Urinary bladder (tissue), 4 donors: Measurements from ENCODE around the gene TMEM225. TPM values are rescaled to one million over a fixed set of nuclear protein-coding genes. Genes with fewer than 3 reads are reported as not detected.
"Not testable (repeated sequence)": the region's sequence is repeated elsewhere in the genome, so short reads cannot be mapped to it uniquely, and the experiment has no call there.

Source experiments
- DNase-seq: peaks from one replicate; pipeline ENCODE4 v3.0.0-alpha.2; 2015; ENCODE audit errors: extremely low spot score
- H3K27ac ChIP-seq: one replicate; pipeline ENCODE4 v1.5.1; 2013; ENCODE audit warnings: low read depth, mild to moderate bottlenecking, moderate library complexity
- H3K36me3 ChIP-seq: one replicate; pipeline ENCODE4 v1.6.1; 2013; ENCODE audit warnings: mild to moderate bottlenecking, moderate library complexity; ENCODE audit not compliant: insufficient read depth
- H3K4me1 ChIP-seq: one replicate; pipeline ENCODE4 v1.6.1; 2013; ENCODE audit warnings: mild to moderate bottlenecking, moderate library complexity; ENCODE audit not compliant: insufficient read depth
- H3K4me3 ChIP-seq: one replicate; pipeline ENCODE4 v1.5.1; 2013; ENCODE audit warnings: low read depth, low read length
- WGBS: extraction: QIAGEN DNeasy Blood & Tissue Kit; methylation state at CpG from one replicate; pipeline ENCODE4 v1.1.7; 2013; 5-methylcytosine and 5-hydroxymethylcytosine counted together
- polyA plus RNA-seq: library from polyadenylated mRNA; stranded (reverse); fragments of 200-250 nt; gene quantifications from one replicate; pipeline ENCODE4 v1.2.3, GENCODE V29; 2013
- total RNA-seq: library from RNA; depleted of rRNA; stranded (reverse); fragments of >200 nt; gene quantifications from one replicate; pipeline ENCODE4 v1.2.3, GENCODE V29; 2014
- donor health status: healthy with polysubstance abuse.
- donor health status: healthy.

The TMEM225 gene, protein sequence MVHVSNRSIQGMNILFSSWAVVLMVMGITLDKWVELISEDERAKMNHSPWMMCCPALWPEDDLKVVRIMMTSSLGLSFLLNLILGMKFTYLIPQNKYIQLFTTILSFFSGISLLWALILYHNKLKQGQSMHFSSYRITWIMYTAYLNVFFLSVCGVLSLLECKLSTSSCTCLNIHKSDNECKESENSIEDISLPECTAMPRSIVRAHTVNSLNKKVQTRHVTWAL
- total RNA-seq (not detected), polyA plus RNA-seq (not detected)

DNA sequence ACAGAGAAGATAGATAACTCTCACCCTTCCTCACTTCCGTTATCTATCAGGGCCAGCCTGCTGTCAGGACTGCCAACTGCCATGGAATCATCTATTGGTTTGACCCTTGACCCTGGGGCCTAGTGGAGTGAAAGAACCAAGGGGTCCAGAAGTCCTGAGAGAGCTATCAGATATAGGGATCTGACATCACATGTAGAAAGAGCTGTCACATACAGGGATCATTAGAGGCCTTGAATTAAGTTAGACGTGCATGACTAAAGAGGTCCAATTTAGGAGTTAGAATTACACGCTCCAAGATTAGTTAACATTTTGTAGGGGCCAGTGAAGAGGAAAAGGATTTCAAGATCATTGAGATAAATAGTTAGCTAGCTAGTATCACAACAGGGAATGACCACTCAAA lies at the start of gene TMEM225:
TMEM225 (minus strand) TSS at position 101 of the 400 bp plus-strand sequence. CDS start 245 bp downstream, outside the sequence.
- H3K4me1 ChIP-seq: no peaks in the 10 kb centered on the region
- DNase-seq: no peak
- H3K36me3 ChIP-seq: no peaks in the 10 kb centered on the region
- no peak within 1 kb of the TSS for H3K27ac ChIP-seq
- no peak within 1 kb of the TSS for H3K4me3 ChIP-seq
- WGBS: 73% methylated on average over 3 of the region's 3 CpGs

DNA sequence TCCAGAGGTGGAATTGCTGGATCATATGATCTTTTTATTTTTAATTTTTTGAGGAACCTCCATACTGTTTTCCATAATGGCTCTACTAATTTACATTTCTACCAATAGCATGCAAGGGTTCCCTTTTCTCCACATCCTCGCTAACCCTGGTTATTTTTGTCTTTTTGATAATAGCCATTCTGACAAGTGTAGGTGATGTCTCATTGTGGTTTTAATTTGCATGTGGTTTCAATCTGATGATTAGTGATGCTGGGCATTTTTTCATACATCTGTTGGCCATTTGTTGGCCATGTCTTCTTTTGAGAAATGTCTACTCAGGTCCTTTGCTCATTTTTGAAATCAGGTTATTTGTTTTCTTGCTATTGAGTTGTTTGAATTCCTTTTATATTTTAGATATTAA lies 38.6 kb upstream of the TMEM225 start:
- H3K4me3 ChIP-seq: no peak overlapping the region
- no peak for DNase-seq
- H3K36me3 ChIP-seq: no peaks in the 10 kb centered on the region
- H3K4me1 ChIP-seq: no peaks in the 10 kb centered on the region
- H3K27ac ChIP-seq: no peak overlapping the region
- WGBS: 76% methylated on average over 1 of the region's 1 CpG

DNA sequence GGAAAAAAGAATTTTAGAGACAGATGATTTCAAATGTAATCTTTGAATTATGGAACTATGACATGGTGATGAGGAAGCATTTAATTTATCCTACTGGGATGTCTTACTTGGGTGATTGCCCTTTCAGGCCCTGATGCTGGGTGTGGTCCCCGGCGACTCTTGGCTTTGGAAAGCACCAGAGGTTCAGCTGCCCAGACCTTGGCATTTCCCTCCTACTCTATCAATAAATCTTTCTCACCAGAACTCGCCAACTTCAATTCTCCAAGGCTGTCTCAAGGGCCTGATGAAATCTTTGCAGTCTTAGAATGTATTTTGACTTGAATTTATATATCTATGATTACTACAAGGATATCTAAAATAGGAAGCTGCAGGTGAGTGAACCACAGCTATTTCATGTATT lies 35.5 kb upstream of the TMEM225 start:
- WGBS: 68% methylated on average over 3 of the region's 3 CpGs

DNA sequence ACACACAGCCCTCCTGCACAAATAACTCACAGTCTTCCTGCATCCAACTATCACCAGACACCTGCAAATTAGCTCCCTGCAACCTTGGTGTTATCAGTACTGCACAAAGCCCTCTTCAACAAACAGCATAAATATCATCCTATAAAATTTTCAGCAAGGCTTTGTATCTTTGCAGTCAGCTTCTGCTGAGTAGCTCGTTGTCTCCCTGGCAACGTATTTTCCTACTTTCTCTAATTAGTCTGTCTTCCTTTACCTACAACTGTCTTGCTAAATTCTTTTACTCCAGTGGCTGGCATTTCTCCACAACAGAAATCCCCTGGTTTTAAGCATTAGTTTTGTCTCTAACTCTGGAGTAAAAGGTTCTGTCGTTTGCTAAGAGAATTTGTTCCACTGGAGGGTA lies 20.4 kb upstream of the TMEM225 start:
- Histone ChIP-seq H3K36me3 (no peaks in the 10 kb centered on the region), H3K4me3 (no peak overlapping the region), H3K4me1 (no peaks in the 10 kb centered on the region), H3K27ac (no peak overlapping the region)
- 17% methylated on average over 3 of the region's 3 CpGs for WGBS
- no peak for DNase-seq

More for the DNA sequence above, 35.5 kb upstream of the TMEM225 start:
- Histone ChIP-seq H3K27ac (no peak overlapping the region), H3K4me1 (no peaks in the 10 kb centered on the region), H3K4me3 (no peak overlapping the region), H3K36me3 (no peaks in the 10 kb centered on the region)
- DNase-seq: no peak

DNA sequence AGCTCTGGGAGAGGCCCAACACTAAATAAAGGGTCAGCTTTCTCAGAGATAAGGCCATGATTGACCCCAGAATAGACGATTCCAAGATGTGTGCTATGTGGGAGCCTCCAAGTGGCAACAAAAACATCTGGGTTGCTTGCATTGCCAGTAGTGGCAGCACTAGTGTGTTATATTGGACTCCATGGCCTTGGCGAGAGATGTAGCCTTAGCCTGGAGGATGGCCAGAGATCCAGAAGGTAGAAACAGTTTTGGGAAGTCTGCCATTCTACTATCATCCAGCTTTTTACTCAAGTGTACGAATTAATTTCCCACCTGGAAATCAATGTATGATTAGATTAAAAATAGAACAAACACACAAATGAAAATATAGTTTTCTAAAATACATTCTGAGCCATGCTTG lies 19.5 kb upstream of the TMEM225 start:
- no peaks in the 10 kb centered on the region for H3K4me1 ChIP-seq
- DNase-seq: no peak
- no peak overlapping the region for H3K27ac ChIP-seq
- no peak overlapping the region for H3K4me3 ChIP-seq
- WGBS: 58% methylated on average over 3 of the region's 3 CpGs
- no peaks in the 10 kb centered on the region for H3K36me3 ChIP-seq

DNA sequence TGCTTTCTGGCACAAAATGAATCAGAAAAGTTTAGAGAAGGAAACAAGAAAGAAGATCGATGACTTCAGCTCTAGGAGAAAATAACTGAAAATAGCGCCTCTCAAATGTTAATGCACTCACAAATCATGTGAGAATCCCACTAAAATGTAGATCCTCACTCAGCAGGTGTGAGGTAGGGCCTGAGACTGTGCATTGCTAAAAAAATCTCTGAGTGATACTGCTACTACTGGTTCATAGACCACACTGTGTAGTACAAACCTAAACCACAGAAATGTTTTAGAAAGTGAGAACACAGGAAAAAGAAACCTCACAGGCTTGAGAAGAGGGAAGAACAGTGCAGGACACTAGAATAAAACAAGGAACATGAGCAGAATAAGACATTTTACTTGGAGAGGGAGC lies 18.5 kb upstream of the TMEM225 start:
- H3K27ac ChIP-seq: no peak overlapping the region
- 87% methylated on average over 2 of the region's 2 CpGs for WGBS
- no peak overlapping the region for H3K4me3 ChIP-seq
- no peaks in the 10 kb centered on the region for H3K4me1 ChIP-seq
- H3K36me3 ChIP-seq: no peaks in the 10 kb centered on the region
- no peak for DNase-seq

DNA sequence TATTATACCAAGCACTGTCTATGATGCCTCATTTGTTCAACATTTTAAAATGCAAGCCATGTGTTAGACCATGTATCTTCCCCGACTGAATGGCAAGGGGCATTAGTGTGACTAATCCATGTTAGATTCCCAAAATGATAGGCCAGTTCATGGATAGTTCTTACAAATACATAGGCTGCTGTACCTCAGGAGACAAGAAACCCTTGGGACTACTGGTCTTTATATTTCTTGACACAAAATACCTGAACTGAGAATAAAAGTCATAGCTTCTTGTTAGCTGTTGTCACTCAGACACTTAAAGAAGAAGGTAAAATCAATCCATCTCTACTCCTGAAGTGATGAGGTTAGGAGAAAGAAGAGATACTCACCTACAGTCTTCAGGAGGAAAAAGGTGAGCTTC lies 16.4 kb upstream of the TMEM225 start, which contains the start of gene OR8D4:
OR8D4 (plus strand) TSS at position 301 of the 400 bp plus-strand sequence. CDS start 4,265 bp downstream, outside the sequence.
- 78% methylated on average over 1 of the region's 1 CpG for WGBS
- DNase-seq: no peak
- Histone ChIP-seq H3K4me1 (no peaks in the 10 kb centered on the region), H3K27ac (no peak within 1 kb of the TSS), H3K4me3 (no peak within 1 kb of the TSS), H3K36me3 (no peaks in the 10 kb centered on the region)

- H3K27ac ChIP-seq: no peak overlapping the region
- H3K4me3 ChIP-seq: no peak overlapping the region
- H3K4me1 ChIP-seq: no peaks in the 10 kb centered on the region
- no peak for DNase-seq
- no peaks in the 10 kb centered on the region for H3K36me3 ChIP-seq
- WGBS: 64% methylated on average over 3 of the region's 3 CpGs
Observed at GRCh38 chr11:123899792-123900191, 14.3 kb upstream of the TMEM225 start.

DNA sequence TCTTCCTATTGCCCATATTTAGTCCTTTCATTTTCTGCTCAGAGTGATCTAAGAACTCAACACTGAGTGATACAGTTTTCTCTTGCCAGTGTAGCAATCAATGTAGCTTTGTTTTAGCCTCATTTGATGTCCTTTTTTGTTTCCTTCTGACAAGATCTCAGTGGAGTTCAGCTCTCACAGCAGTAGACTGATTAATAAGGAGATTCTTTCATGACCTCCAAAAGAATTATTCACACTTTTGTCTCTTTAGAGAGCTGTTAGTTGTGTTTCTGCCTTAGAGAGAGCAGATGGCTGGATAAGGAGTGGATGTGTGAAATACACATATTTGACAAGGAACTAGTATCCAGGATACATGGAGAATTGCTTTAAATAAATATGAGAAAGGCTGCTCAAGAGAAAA lies 6.6 kb upstream of the TMEM225 start:
- no peaks in the 10 kb centered on the region for H3K36me3 ChIP-seq
- no peak for DNase-seq
- no peak overlapping the region for H3K4me3 ChIP-seq
- no peak overlapping the region for H3K27ac ChIP-seq
- H3K4me1 ChIP-seq: no peaks in the 10 kb centered on the region

DNA sequence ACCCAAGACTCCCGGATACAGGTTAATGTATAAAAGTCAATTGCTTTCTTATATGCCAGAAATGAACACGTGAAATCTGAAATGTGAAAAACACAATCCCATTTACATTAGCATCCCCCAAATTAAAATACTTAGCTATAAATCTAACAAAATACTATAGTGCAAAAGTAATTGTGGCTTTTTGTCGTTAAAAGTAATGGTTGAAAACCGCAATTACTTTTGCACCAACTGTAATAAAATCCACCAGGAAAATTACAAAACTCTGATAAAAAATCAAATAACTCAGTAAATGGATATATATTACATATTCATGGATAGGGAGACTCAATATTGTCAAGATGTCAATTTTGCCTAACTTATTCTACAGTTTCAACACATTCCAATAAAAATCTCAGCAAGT lies 4.6 kb downstream of the TMEM225 start:
- H3K36me3 ChIP-seq: no peaks in the 10 kb centered on the region
- H3K27ac ChIP-seq: no peak overlapping the region
- H3K4me3 ChIP-seq: no peak overlapping the region
- no peak for DNase-seq
- no peaks in the 10 kb centered on the region for H3K4me1 ChIP-seq
- WGBS: 93% methylated on average over 4 of the region's 4 CpGs

DNA sequence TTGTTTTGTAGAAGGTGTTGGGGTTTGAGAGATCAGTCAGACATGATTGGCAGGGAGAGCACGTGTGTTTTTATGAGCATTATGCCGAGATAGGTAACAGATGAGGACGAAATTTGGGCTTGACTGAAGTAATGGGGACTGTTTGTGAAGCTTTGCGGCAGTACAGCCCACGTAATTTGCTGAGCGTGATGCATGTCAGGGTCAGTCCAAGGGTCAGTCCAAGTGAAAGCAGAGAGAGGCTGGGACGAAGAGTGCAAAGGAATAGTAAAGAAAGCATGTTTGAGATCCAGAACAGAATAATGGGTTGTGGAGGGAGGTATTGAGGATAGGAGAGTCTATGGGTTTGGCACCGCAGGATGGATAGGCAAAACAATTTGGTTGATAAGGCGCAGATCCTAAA lies 17.7 kb downstream of the TMEM225 start:
- 50% methylated on average over 9 of the region's 9 CpGs for WGBS
- DNase-seq, H3K4me3 ChIP-seq, H3K27ac ChIP-seq, H3K4me1 ChIP-seq, H3K36me3 ChIP-seq: not testable (repeated sequence)

DNA sequence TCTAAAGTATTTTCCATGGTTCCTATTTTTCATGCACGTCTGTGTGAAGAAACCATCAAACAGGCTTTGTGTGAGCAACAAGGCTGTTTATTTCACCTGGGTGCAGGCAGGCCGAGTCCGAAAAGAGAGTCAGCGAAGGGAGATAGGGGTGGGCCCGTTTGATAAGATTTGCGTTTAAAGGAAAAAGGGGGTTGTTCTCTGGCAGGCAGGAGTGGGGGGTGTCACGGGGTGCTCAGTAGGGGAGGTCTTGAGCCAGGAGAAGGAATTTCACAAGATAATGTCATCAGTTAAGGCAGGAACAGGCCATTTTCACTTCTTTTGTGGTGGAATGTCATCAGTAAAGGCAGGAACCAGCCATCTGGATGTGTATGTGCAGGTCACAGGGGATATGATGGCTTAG lies 20.2 kb downstream of the TMEM225 start:
- not testable (repeated sequence) for H3K36me3 ChIP-seq, H3K4me3 ChIP-seq, H3K4me1 ChIP-seq, H3K27ac ChIP-seq, DNase-seq
- 15% methylated on average over 7 of the region's 7 CpGs for WGBS

DNA sequence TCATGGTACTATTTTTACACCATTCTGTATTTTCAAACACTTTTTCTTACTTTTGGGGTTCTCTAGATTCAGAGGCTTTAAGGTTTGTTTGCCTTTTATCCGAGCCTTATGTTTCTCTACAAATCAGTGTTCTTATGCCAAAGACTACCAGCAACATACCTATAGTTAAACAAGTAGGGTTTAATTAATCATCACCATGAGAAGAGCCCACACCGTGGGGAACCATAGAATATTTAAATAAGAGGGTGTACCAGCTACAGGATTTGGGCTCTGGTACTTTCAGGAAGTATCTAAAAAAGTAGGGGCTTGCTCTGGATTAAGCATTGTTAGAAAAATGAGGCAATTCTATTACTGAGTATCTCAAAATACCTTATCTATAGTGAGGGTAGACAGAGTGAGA lies 25.7 kb downstream of the TMEM225 start:
- Histone ChIP-seq H3K4me1 (no peaks in the 10 kb centered on the region), H3K36me3 (no peaks in the 10 kb centered on the region), H3K4me3 (no peak overlapping the region), H3K27ac (no peak overlapping the region)
- no peak for DNase-seq
- WGBS: 30% methylated on average over 2 of the region's 2 CpGs

GRCh38 chr11:123856444-123856843 lies 29.0 kb downstream of the TMEM225 start:
- DNase-seq: no peak
- H3K4me3 ChIP-seq: no peak overlapping the region
- no peaks in the 10 kb centered on the region for H3K4me1 ChIP-seq
- 83% methylated on average over 2 of the region's 2 CpGs for WGBS
- no peak overlapping the region for H3K27ac ChIP-seq
- H3K36me3 ChIP-seq: no peaks in the 10 kb centered on the region

DNA sequence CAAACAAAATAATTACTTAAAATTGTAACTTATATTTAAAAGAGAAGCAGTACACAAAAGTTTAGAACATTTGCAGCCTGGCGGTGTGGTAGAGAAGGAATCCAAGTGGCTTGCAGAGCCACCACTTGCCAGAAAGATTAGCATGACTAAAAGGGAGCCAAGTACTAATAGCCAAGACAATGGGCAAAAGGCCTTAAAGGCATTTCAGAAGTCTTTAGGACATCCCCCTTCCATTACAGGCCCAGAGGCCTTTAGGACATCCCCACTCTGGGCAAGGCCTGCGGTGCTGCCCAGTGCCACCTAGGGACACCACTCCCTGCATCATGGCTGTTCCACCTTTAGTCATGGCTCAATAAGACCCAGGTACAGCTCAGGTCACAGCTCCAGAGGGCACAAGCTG lies 32.4 kb downstream of the TMEM225 start:
- H3K4me1 ChIP-seq: no peaks in the 10 kb centered on the region
- 98% methylated on average over 2 of the region's 2 CpGs for WGBS
- no peak overlapping the region for H3K4me3 ChIP-seq
- no peaks in the 10 kb centered on the region for H3K36me3 ChIP-seq
- no peak for DNase-seq
- H3K27ac ChIP-seq: no peak overlapping the region
